ENCODE data around the gene LINC01488. TPM values are rescaled to one million over a fixed set of nuclear protein-coding genes. Genes with fewer than 3 reads are reported as not detected.

LINC01488 gene
- total RNA-seq, 1 experiment from 2014 or later = not detected

DNA sequence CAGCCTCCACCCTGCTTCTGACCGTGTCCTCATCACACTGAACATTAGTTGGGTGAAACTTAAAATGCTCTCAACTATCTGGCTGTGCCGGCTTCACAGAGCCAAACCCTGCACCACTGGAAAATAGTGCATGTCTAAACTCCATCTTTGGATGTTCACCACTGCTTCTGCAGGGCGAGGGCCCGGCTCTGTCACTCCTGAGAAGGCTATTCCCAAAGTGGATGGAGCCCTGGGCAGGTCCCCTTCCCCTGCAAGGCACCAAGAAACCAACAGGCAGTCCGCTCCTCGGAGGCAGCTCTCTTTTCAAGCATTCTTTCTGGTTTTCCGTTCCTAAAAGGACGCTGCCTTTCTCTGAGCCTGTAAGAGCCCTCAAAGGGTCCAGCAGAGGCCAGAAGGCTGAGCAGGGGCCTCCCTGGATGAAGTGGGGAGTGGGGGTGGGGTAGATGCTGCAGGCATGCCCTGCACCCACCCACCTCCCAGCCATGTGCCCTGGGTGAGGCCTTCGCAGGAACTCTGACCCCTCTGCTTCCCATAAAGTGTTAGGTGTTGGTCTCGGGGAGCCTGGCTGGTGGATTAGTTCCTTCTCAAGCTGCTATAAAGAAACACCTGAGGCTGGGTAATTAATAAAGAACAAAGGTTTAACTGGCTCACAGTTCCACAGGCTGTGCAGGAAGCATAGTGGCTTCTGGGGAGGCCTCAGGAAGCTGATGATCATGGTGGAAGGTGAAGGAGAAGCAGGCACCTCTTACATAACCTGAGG is 23.3 kb downstream of the LINC01488 start:
- no peak for ATAC-seq
- H3K4me2 ChIP-seq (ENCODE audit: low read length) = no peak overlapping the region

More for the DNA sequence above, 23.3 kb downstream of the LINC01488 start:
- H3K4me1 ChIP-seq (ENCODE audit: control insufficient read depth in 1 of 2, insufficient read depth in 2 of 2, low read length in 2 of 2) = peaks cover 0 to 11% of the 10 kb centered on the region in 2 experiments; a peak in 2 of 4 replicates
- no peak overlapping the region for H3K27ac ChIP-seq (ENCODE audit: low read depth, low read length)
- RAD21 ChIA-PET (ENCODE audit: low non-redundant PET in 1 of 2, low total read pairs in 2 of 2, uncharacterized antibody in 2 of 2, unreplicated experiment in 2 of 2) = no interaction called here
- POLR2A ChIA-PET = no interaction called here
- intact Hi-C loops (cut with micrococcal nuclease) = no loop called here
- H3K9me2 ChIP-seq (ENCODE audit: insufficient read depth) = no peaks in the 10 kb centered on the region
- BruUV-seq (replicated peaks) = no TSS peak
- no peaks in the 10 kb centered on the region for H3K79me2 ChIP-seq (ENCODE audit: insufficient read depth, low read length)
- no peak overlapping the region for H2AFZ ChIP-seq (ENCODE audit: low read depth, low read length, poor library complexity, severe bottlenecking)
- H3K9ac ChIP-seq (ENCODE audit: low read length) = no peak overlapping the region
- H3K9me3 ChIP-seq (ENCODE audit: control insufficient read depth in 1 of 2, insufficient read depth in 1 of 2, low read depth in 1 of 2, low read length in 2 of 2) = no peaks in the 10 kb centered on the region
- TF ChIP-seq, protein P1, sequence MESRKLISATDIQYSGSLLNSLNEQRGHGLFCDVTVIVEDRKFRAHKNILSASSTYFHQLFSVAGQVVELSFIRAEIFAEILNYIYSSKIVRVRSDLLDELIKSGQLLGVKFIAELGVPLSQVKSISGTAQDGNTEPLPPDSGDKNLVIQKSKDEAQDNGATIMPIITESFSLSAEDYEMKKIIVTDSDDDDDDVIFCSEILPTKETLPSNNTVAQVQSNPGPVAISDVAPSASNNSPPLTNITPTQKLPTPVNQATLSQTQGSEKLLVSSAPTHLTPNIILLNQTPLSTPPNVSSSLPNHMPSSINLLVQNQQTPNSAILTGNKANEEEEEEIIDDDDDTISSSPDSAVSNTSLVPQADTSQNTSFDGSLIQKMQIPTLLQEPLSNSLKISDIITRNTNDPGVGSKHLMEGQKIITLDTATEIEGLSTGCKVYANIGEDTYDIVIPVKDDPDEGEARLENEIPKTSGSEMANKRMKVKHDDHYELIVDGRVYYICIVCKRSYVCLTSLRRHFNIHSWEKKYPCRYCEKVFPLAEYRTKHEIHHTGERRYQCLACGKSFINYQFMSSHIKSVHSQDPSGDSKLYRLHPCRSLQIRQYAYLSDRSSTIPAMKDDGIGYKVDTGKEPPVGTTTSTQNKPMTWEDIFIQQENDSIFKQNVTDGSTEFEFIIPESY (IDR thresholded peaks at IDR 0.05; ENCODE audit: extremely low read depth, insufficient replicate concordance, low read length) = no peak
- TF ChIP-seq POLR2AphosphoS5 (IDR thresholded peaks at IDR 0.05; ENCODE audit: low read depth, low read length) = no peak
- no peak for TF ChIP-seq YY1 (IDR thresholded peaks at IDR 0.05; ENCODE audit: extremely low read depth, insufficient replicate concordance, low read depth, low read length)
- no peak for TF ChIP-seq EGR1 (IDR thresholded peaks at IDR 0.05; ENCODE audit: low read depth)
- TF ChIP-seq, protein P2, sequence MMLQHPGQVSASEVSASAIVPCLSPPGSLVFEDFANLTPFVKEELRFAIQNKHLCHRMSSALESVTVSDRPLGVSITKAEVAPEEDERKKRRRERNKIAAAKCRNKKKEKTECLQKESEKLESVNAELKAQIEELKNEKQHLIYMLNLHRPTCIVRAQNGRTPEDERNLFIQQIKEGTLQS (IDR thresholded peaks at IDR 0.05) = no peak
- no peak for TF ChIP-seq FOSL1 (IDR thresholded peaks at IDR 0.05; ENCODE audit: low read depth)
- TF ChIP-seq EZH2phosphoT487 (IDR thresholded peaks at IDR 0.05; ENCODE audit: borderline replicate concordance) = no peak
- TF ChIP-seq ZNF274 (IDR thresholded peaks at IDR 0.05; ENCODE audit: low read depth, low read length) = no peak
- TF ChIP-seq JUND (IDR thresholded peaks at IDR 0.05) = no peak
- TF ChIP-seq, protein P3, sequence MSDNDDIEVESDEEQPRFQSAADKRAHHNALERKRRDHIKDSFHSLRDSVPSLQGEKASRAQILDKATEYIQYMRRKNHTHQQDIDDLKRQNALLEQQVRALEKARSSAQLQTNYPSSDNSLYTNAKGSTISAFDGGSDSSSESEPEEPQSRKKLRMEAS (IDR thresholded peaks at IDR 0.05) = no peak
- TF ChIP-seq POLR2A (IDR thresholded peaks at IDR 0.05; ENCODE audit: borderline replicate concordance, extremely low read depth, insufficient read depth, insufficient read length) = no peak
- peaks cover under 1% of the 10 kb centered on the region; the same call in 1 of the 2 replicates for H3K27me3 ChIP-seq (ENCODE audit: insufficient read depth, low read length)
- CTCF ChIA-PET = no interaction called here
- no peaks in the 10 kb centered on the region for H3K36me3 ChIP-seq (ENCODE audit: control insufficient read depth in 1 of 2, insufficient read depth in 2 of 2, low read length in 2 of 2)
- H3K4me3 ChIP-seq (replicated peaks in 1 of 2; ENCODE audit: low read depth in 1 of 2, low read length in 2 of 2) = no peak overlapping the region
- DNase-seq (ENCODE audit: low read depth, low spot score) = no peak
- H4K20me1 ChIP-seq (ENCODE audit: insufficient read depth) = no peaks in the 10 kb centered on the region
